PC-9 (cell line): ENCODE data around the gene LRCH4. TPM values are rescaled to one million over a fixed set of nuclear protein-coding genes. Genes with fewer than 3 reads are reported as not detected.

Experiments used
- BruUV-seq: library from RNA; stranded (reverse); fragments of 400-500 nt; replicated peaks from 2 replicates; lab custom pipeline; 2021; lab: Mats Ljungman, UMichigan
- CTCF ChIA-PET: fragments of 300-600 bp; sonication (Branson Sonifier 250); formaldehyde crosslinking; loops from one replicate; lab custom pipeline; 2022; ENCODE audit warnings: antibody characterized with exemption; lab: Charles Lee
- POLR2A ChIA-PET: fragments of 300-600 bp; sonication (Branson Sonifier 250); formaldehyde crosslinking; loops from one replicate; lab custom pipeline; 2022; ENCODE audit warnings: antibody characterized with exemption; ENCODE audit not compliant: unreplicated experiment; lab: Charles Lee
- DNase-seq, 2 experiments: peaks; one replicate each; pipeline versions ENCODE4 v3.0.0 to v3.0.0-alpha.2; 2015 to 2022; ENCODE audit warnings: mixed read lengths in 1 of 2
- H2AFZ ChIP-seq: fragments of 200-600 bp; sonication (generic); 2 replicates; pipeline ENCODE4 v1.8.1; 2017; ENCODE audit warnings: antibody characterized with exemption
- H3F3A ChIP-seq: fragments of 200-600 bp; sonication (generic); 2 replicates; pipeline ENCODE4 v1.8.1; 2017; ENCODE audit warnings: antibody characterized with exemption, mild to moderate bottlenecking, low read depth; ENCODE audit not compliant: insufficient read depth
- H3K27ac ChIP-seq: fragments of 200-600 bp; sonication (generic); 2 replicates; pipeline ENCODE4 v1.6.1; 2016; ENCODE audit warnings: mixed run types
- H3K27me3 ChIP-seq: fragments of 200-600 bp; sonication (generic); 2 replicates; pipeline ENCODE4 v1.6.1; 2016; ENCODE audit warnings: low read depth, mixed run types; ENCODE audit not compliant: insufficient read depth
- H3K36me3 ChIP-seq: fragments of 200-600 bp; sonication (generic); 2 replicates; pipeline ENCODE4 v1.6.1; 2016; ENCODE audit warnings: low read depth, mixed run types
- H3K4me1 ChIP-seq: fragments of 200-600 bp; sonication (generic); replicated peaks from 2 replicates; pipeline ENCODE4 v1.6.1; 2016; ENCODE audit warnings: mixed run types; ENCODE audit not compliant: insufficient read depth
- H3K4me2 ChIP-seq: fragments of 200-600 bp; sonication (generic); 2 replicates; pipeline ENCODE4 v1.6.1; 2017; ENCODE audit warnings: mixed run types
- H3K4me3 ChIP-seq: fragments of 200-600 bp; sonication (generic); 2 replicates; pipeline ENCODE4 v1.6.1; 2016; ENCODE audit warnings: mixed run types
- H3K79me2 ChIP-seq: fragments of 200-600 bp; sonication (generic); 2 replicates; pipeline ENCODE4 v1.6.1; 2017; ENCODE audit warnings: low read depth, mixed run types
- H3K9me2 ChIP-seq: fragments of 200-600 bp; sonication (generic); 2 replicates; pipeline ENCODE4 v1.8.1; 2017; ENCODE audit warnings: mild to moderate bottlenecking; ENCODE audit not compliant: insufficient read depth
- H3K9me3 ChIP-seq: fragments of 200-600 bp; sonication (generic); 2 replicates; pipeline ENCODE4 v1.8.1; 2016; ENCODE audit warnings: low read depth; ENCODE audit not compliant: insufficient read depth
- H4K20me1 ChIP-seq: fragments of 200-600 bp; sonication (generic); 2 replicates; pipeline ENCODE4 v1.8.1; 2017; ENCODE audit not compliant: insufficient read depth
- CTCF ChIP-seq: fragments of 200-600 bp; sonication (generic); conservative IDR thresholded peaks from 2 replicates; pipeline ENCODE4 v1.6.1; 2017; ENCODE audit warnings: mixed run types, antibody characterized with exemption, mild to moderate bottlenecking, moderate library complexity
- EZH2 ChIP-seq: fragments of 200-600 bp; sonication (generic); IDR thresholded peaks from 2 replicates; pipeline ENCODE4 v1.8.0; 2017; ENCODE audit warnings: antibody characterized with exemption, low read depth
- intact Hi-C: fragments of 100-400 bp; cut with micrococcal nuclease; formaldehyde crosslinking; loops from one replicate; pipeline ENCODE4 v1.10.0; 2022; ENCODE audit not compliant: unreplicated experiment
- total RNA-seq: library from RNA; stranded (reverse); gene quantifications from 2 replicates; pipeline ENCODE4 v1.2.3, GENCODE V29; 2021

Gene LRCH4
- total RNA-seq, 1 experiment from 2014 or later = 89.6 TPM

DNA sequence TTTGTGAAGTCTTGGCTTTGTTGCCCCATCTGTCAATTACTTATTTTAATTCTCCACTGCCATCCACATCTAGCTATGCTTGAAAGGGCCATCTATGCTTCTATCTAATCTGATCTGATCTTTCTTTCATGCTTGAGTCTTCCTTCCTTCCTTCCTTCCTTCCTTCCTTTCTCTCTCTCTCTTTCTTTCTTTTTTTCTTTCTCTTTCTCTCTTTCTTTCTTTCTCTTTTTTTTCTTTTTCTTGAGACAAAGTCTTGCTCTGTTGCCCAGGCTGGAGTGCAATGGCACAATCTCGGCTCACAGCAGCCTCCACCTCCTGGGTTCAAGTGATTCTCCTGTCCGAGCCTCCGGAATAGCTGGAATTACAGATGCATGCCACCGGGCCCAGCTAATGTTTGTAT lies 44.1 kb upstream of the LRCH4 start:
- Histone ChIP-seq H2AFZ (no peak overlapping the region), H3K9me2 (no peaks in the 10 kb centered on the region), H3K4me3 (no peak overlapping the region), H3K36me3 (no peaks in the 10 kb centered on the region), H3K27me3 (no peaks in the 10 kb centered on the region), H3K9me3 (no peaks in the 10 kb centered on the region), H3K79me2 (no peaks in the 10 kb centered on the region), H3K27ac (no peak overlapping the region), H3F3A (peaks cover 21% of the 10 kb centered on the region; the same call in 1 of the 2 replicates), H4K20me1 (no peaks in the 10 kb centered on the region), H3K4me1 (peaks cover 9% of the 10 kb centered on the region; the same call in 1 of the 2 replicates), H3K4me2 (no peak overlapping the region)
- ChIA-PET CTCF (interaction anchor here (0.5 to 0.7 kb wide), 4 partner anchors 8 to 269 kb away, joined by 3 to 11 read pairs (median 8); partner anchors contain the start of genes FBXO24 and LRCH4), POLR2A (no interaction called here)
- no peak for DNase-seq
- TF ChIP-seq CTCF (no peak), EZH2 (no peak)
- no TSS peak for BruUV-seq
- intact Hi-C loops = no loop called here

- Histone ChIP-seq H3K4me1 (peaks cover 9% of the 10 kb centered on the region; the same call in 1 of the 2 replicates), H3K27ac (no peak overlapping the region), H3K27me3 (no peaks in the 10 kb centered on the region), H3K9me3 (no peaks in the 10 kb centered on the region), H2AFZ (no peak overlapping the region), H3K36me3 (no peaks in the 10 kb centered on the region), H3F3A (peaks cover 15% of the 10 kb centered on the region; the same call in 1 of the 2 replicates), H3K9me2 (no peaks in the 10 kb centered on the region), H4K20me1 (no peaks in the 10 kb centered on the region), H3K4me3 (no peak overlapping the region), H3K79me2 (no peaks in the 10 kb centered on the region), H3K4me2 (no peak overlapping the region)
- no peak for TF ChIP-seq EZH2
- peak; percentile 65 for TF ChIP-seq CTCF
- no TSS peak for BruUV-seq
- POLR2A ChIA-PET = interaction anchor here (0.6 kb wide), 1 partner anchor 27 kb away, joined by 3 read pairs; no protein-coding TSS in a partner anchor
- intact Hi-C loops = loop anchor here (5.0 kb wide), 1 partner anchor 43 kb away; the partner anchor contains the start of gene GNB2
- peak; percentile 54 to 66 for DNase-seq
- CTCF ChIA-PET = interaction anchor here (0.6 to 0.7 kb wide), 4 partner anchors 9 to 399 kb away, joined by 3 to 11 read pairs (median 6); partner anchors contain the start of genes FBXO24 and LRCH4
These were observed 43.3 kb upstream of the LRCH4 start for GRCh38 chr7:100629117-100629716.

DNA sequence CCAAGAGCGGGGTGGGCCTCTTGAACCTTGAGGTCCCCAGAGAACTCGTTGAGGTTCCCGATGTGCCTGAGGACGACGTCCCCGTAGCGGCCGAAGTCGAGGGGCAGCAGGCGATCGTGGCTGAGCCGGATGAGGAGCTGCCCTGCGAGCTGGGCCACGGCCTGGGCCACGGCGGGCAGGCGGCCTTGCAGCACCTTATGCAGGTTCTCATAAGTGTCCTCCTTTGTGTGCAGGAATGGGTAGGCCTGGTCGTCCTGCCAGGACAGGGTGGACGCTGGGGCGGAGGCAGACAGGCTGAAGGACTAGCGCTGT lies 41.3 kb upstream of the LRCH4 start:
- DNase-seq = no peak
- no peaks in the 10 kb centered on the region for H3K79me2 ChIP-seq
- ChIA-PET CTCF (interaction anchor here (0.5 kb wide), 1 partner anchor 90 kb away, joined by 5 read pairs; no protein-coding TSS in a partner anchor), POLR2A (interaction anchor here (0.5 kb wide), 1 partner anchor 191 kb away, joined by 3 read pairs; no protein-coding TSS in a partner anchor)
- H2AFZ ChIP-seq = no peak overlapping the region
- peaks cover 9% of the 10 kb centered on the region; the same call in 1 of the 2 replicates for H3K4me1 ChIP-seq
- H3K36me3 ChIP-seq = no peaks in the 10 kb centered on the region
- BruUV-seq = no TSS peak
- peaks cover 12% of the 10 kb centered on the region; the same call in 1 of the 2 replicates for H3F3A ChIP-seq
- H3K9me2 ChIP-seq = no peaks in the 10 kb centered on the region
- H3K4me3 ChIP-seq = no peak overlapping the region
- H3K27me3 ChIP-seq = no peaks in the 10 kb centered on the region
- H4K20me1 ChIP-seq = no peaks in the 10 kb centered on the region
- peak overlapping the region; percentile 94; the same call in 1 of the 2 replicates for H3K4me2 ChIP-seq
- no peaks in the 10 kb centered on the region for H3K9me3 ChIP-seq
- intact Hi-C loops = loop anchor here (5.0 kb wide), 1 partner anchor 45 kb away; the partner anchor contains the start of gene GNB2
- TF ChIP-seq EZH2 (no peak), CTCF (no peak)
- no peak overlapping the region for H3K27ac ChIP-seq
